Endometrium (tissue), 2 donors: ENCODE measurements around the gene RPL27.
"Not testable (repeated sequence)": the region's sequence is repeated elsewhere in the genome, so short reads cannot be mapped to it uniquely, and the experiment has no call there.

Experiments used
- FAIRE-seq: peaks from 2 replicates; lab custom pipeline; 2012; peaks lifted over from hg19 to GRCh38; lab: Jason Lieb, UNC
- donor health status: control.
- donor health status: control.

The RPL27 gene

GRCh38 chr17:42993913-42994312, 4.3 kb upstream of the RPL27 start:
- FAIRE-seq = not testable (repeated sequence)

GRCh38 chr17:42997390-42997983, 732 bp upstream of the RPL27 start:
- FAIRE-seq = no peak

- FAIRE-seq = no peak
Measured at GRCh38 chr17:42999003-42999525, 845 bp downstream of the RPL27 start.

- FAIRE-seq = not testable (repeated sequence)
Measured at GRCh38 chr17:43000894-43001293, 2.7 kb downstream of the RPL27 start.

GRCh38 chr17:43003542-43004172, 5.4 kb downstream of the RPL27 start:
- FAIRE-seq = no peak

- no peak for FAIRE-seq
Measured at GRCh38 chr17:43006639-43007551, 8.7 kb downstream of the RPL27 start, which contains the start of gene IFI35. Gene IFI35 (plus strand): TSS chr17:43006784. CDS start chr17:43006948, 164 bp downstream.

GRCh38 chr17:43010667-43011308, 12.6 kb downstream of the RPL27 start:
- FAIRE-seq = no peak

GRCh38 chr17:43011728-43012472, 13.7 kb downstream of the RPL27 start:
- no peak for FAIRE-seq

- FAIRE-seq = no peak
Measured at GRCh38 chr17:43013296-43013695, 15.1 kb downstream of the RPL27 start.

- no peak for FAIRE-seq
Measured at GRCh38 chr17:43014020-43014648, 15.9 kb downstream of the RPL27 start.

GRCh38 chr17:43014649-43015542, 16.7 kb downstream of the RPL27 start:
- FAIRE-seq = no peak

- FAIRE-seq = no peak
Measured at GRCh38 chr17:43015579-43015978, 17.4 kb downstream of the RPL27 start.

- FAIRE-seq = no peak
Measured at GRCh38 chr17:43016216-43016615, 18.0 kb downstream of the RPL27 start.

GRCh38 chr17:43018008-43018853, 20.0 kb downstream of the RPL27 start:
- no peak for FAIRE-seq

GRCh38 chr17:43018932-43019331, 20.7 kb downstream of the RPL27 start:
- FAIRE-seq = no peak

- FAIRE-seq = no peak
Measured at GRCh38 chr17:43019418-43019817, 21.2 kb downstream of the RPL27 start.

GRCh38 chr17:43020030-43020621, 21.9 kb downstream of the RPL27 start:
- no peak for FAIRE-seq
